GM08714 (cell line): ENCODE results near the gene CCNY.

Experiments used
- H3K4me3 ChIP-seq: fragments of 200-500 bp; sonication (Bioruptor generic); 2 replicates; pipeline ENCODE4 v1.5.1; 2014; ENCODE audit warnings: mild to moderate bottlenecking, low read length, inconsistent platforms
- ZNF274 ChIP-seq: IDR thresholded peaks from 2 replicates; pipeline ENCODE4 v1.6.1; 2012; ENCODE audit warnings: mild to moderate bottlenecking, low read depth, low read length

Gene CCNY

DNA sequence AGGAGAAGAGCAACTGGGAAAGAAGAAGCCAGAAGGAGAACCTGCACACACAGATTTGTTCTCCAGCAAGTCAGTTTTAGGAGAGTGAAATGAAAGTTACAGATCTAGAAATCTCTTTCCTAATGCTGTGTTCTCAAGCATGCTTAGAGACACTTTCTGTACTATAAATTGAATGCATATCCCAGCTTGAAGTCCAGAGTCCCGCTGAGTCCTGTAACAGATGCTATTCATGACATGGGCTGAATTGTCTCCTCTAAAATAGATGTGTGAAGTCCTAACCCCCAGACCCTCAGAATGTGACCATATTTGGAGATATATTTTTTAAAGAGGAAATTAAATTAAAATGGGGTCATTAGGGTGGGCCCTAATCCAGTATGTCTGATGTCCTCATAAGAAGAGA lies 222.0 kb downstream of the CCNY start:
- no peak for TF ChIP-seq ZNF274
- no peak overlapping the region for H3K4me3 ChIP-seq

DNA sequence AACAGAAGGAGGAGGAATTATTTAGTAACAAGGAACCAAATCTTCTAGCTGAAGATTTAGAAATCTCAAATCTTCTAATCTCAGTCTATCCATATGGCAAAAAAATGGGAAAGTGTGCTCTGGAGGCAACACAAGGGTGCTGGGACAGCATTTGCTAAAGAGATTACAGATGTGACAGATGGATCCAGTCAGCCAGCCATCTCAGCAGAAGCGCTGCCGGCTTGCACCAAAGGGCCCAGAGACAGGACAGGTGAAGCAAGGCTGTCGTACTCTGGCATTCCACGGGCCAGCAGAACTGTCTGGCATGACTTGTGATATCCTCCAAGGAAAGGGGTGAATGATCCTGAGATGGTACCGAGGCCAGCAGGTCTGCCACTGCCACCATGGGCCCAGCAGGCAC lies 223.1 kb downstream of the CCNY start:
- H3K4me3 ChIP-seq = no peak overlapping the region
- TF ChIP-seq ZNF274 = no peak

DNA sequence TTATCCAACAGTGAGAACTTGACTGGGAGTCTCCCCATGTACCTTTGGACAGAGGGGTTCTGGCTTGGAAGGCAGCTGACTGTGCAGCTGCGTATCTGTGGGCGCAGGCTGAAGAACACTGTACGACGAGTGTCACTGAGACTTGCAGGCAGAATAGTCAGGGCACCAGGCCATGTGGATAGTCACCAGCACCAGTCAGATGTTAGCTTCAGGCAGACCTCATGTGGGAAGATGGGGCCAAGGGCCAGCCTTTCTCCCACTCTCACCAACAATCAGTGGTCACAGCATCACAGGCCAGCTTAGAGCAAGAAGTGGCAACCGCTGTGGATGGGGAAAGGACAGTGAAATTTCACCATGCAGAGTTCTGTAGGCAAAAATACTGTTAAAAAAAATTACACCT lies 225.4 kb downstream of the CCNY start:
- no peak overlapping the region for H3K4me3 ChIP-seq
- TF ChIP-seq ZNF274 = no peak

DNA sequence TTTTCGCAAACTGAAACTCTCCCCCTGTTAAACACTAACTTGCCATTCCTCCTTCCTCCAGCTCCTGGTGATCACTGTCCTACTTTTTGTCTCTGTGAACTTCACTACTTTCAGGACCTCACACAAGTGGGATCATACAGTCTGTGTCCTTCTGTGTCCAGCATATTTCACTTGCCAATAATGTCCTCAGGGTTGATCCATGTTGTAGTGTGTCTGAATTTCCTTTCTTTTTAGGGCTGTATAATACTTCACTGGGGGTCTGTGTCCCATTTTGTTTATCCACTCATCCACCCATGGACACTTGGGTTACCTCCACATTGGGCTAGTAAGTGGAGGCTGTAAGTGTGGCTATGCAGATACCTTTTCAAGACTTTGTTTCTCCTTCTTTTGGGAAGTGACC lies 226.1 kb downstream of the CCNY start:
- no peak for TF ChIP-seq ZNF274
- no peak overlapping the region for H3K4me3 ChIP-seq

DNA sequence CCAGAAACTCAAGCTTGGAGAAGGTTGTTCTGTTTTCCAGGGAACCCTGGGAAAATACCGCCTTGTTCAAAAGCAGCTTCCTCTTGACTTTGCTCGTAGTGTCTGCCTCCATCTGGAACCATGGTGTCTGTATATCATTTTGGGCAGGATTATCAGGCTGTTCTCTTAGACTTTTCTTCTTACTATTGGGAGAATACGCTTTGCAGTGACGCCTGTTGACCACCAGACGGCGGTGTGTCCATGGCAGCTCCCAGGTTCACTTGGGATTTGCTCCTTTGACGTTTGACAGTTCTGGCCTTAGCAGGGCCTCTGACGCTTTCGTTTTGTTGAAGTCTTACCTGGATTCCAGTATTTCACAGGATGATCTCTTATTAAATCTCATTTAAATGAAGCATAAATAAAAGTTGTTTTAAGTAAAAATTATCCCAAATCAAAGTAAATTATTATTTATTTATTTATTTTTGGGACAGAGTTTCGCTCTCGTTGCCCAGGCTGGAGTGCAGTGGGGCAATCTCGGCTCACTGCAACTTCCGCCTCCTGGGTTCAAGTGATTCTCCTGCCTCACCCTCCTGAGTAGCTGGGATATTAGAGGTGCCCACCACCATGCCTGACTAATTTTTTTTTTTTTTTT lies 227.1 kb downstream of the CCNY start:
- no peak for TF ChIP-seq ZNF274
- no peak overlapping the region for H3K4me3 ChIP-seq

DNA sequence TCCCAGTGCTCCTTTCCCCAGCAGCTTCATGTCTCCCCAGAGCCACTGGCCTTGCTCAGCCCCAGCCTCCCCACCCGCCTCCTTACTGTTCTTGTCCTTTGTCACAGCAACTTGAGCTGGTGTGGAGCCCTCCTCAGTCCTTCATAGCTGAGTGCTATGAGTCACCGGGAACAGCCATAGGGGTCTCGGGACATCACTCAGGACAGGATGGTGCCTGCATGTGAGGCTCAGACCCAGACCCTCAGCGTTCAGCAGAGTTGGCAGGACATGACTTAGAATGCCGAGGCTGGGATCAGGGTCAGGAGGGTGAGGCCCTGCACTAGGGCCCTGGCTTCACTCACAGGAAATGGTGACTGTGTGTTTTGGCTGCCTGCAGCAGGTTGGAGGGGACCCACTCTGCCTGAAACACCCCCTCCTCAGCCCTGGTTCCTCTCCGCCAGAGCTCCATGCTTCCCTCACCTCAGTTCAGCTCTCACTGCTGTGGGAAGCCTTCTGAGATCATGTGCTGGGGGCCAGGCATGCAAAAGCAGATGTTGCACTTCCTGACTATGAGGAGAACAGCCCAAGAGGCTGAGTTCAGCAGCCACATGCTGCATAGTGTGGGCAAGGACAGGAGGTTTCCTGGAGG lies 228.1 kb downstream of the CCNY start:
- H3K4me3 ChIP-seq = no peak overlapping the region
- no peak for TF ChIP-seq ZNF274

DNA sequence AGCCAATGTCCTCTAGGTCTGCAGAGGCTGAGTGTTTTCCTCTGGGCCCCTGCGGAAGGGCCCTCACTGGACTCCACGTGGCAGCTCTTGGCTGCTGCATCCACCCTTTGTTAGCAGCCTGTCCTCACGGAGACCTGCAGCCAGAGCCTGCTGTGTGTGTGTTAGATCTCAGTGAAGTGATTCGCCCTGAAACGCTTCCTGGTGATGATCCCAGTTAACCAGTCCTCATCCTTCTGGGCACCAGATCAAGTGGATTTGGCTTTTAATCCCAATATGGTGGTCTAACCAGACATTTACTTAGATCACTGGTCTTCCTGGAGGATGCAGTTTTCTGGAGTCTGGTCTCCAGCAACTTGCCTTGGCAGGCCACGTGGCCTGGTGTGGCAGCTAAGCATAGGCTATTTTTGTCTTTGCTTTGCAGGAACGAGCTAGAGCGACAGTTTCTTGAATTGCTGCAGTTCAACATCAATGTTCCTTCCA lies 229.3 kb downstream of the CCNY start:
- no peak overlapping the region for H3K4me3 ChIP-seq
- TF ChIP-seq ZNF274 = no peak

DNA sequence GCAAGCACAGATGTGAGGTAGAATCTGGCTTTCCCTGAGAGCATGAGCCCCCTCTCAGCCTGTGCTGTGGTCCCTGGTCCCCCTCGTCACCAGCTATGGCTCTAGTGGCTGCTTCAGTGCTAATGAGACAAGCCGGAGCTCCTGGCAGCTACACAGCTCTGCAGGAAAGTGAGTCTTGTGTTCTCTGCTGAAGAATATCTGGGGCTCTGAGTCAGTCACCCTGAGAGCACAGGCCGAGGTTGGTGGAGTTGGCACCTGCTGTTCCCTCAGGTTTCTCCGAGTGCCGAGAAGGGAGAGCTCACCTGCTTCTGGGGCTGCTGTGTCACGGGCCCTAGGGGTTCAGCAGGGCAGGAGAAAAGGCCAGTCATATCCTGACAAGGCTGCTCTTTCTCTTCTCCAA lies 231.6 kb downstream of the CCNY start:
- no peak for TF ChIP-seq ZNF274
- H3K4me3 ChIP-seq = no peak overlapping the region

DNA sequence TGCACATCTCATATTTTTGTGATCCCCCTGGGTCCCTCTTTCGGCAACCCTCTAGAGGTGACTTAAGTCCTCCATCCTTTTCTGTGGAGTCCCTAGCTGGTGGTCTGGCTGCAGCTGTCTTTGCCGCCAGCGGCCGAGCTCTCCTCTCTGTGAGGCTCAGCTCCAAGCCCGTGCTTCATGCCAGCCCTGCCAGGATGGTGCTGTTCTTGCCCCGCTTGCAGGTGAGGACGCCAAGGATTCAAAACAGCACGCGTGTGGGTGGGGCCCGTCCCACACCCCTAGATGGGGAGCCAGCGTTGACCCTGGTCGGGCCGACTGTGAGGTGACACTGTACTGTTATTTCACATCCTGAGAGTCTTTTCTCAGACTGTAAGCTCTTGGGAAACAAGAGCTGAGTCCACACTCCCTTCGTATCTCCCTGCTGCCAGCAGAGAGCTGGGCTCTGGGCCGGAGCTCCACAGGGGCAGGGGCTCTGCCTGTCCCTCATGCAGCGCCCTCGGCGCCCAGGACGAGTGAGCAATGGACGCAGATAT lies 232.2 kb downstream of the CCNY start:
- no peak for TF ChIP-seq ZNF274
- H3K4me3 ChIP-seq = no peak overlapping the region

DNA sequence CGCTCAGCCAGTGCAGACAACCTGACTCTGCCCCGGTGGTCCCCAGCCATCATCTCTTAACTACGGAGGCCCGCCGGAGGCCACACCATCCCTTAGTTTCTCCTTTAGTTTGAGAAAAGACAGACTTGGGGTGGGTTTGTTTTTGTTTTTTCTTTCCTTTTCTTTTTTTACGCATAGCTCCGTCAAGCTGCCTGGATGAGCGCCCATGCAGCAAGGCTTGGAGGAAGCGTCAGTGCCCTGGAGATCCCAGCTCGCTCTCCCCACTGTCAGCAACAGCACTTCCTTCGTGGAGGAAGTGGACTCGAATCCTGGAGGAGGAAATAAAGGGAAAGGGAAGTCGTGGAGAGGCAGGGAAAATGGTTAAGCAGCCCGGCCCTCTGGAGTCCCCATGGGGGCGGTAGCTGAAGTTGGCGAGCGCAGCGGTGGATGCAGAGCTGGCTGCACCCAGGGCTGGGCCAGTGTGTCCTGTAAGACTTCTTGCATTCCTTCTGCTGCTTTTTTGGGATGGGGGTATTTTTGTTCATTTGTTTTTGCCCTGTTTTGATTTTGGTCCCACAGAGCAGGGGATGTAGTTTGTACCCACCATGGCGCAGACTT lies 232.9 kb downstream of the CCNY start:
- H3K4me3 ChIP-seq = no peak overlapping the region
- TF ChIP-seq ZNF274 = no peak

DNA sequence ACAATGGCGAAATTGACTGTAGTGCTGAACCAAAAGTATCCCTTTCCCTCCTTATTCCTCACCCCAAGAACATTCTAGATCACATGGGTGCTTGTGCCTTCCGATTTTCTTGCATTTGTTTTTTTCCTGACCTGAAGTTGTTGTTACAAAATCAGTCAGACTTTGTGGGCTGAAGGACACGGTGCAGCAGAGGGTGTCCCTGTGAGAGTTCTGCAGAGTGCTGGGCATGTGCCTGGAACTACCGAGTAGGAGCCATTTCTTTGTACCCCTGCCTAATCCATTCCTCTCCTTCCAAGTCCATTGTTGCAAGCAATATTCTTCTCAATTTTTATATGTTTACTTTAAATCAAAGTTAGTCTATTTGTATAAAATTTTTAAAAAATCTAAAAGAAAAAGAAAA lies 233.5 kb downstream of the CCNY start:
- H3K4me3 ChIP-seq = no peak overlapping the region
- TF ChIP-seq ZNF274 = no peak

DNA sequence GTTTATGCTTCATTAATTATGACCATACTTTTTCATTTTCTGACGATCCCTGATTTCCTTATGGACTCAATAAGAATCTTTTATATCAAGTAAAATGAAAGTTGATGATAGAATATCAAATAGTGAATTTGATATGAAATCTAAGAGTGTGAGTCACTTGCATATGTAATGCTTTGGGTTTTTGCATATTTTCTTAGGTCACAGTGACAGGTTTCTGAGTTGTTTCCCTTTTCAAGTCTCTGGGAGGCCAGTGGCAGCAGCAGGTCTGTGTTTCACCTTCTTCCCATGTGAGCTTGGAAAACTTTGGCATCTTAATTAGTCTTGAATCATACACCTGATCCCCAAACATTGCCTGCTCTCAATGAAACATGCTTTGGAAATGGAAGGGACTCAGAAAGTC lies 234.1 kb downstream of the CCNY start:
- H3K4me3 ChIP-seq = no peak overlapping the region
- no peak for TF ChIP-seq ZNF274

DNA sequence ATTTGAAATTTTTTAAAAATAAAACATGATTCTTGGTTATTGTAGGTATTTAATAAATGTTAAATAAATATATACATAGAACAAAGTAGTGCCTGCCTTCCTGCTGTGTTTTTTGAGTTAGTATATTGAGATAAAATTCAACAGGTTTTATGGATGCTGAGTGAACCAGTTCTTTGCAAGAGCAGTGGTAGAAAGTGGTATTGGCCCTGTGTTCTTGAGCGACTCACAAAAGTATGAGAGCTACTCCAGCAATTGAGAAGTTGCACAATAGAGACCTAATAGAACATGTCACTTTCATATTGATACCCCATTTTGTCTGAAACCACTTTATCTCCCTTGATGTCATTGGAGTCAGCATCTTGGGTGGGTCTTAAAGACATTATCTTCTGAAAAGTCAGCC lies 236.3 kb downstream of the CCNY start:
- no peak overlapping the region for H3K4me3 ChIP-seq
- TF ChIP-seq ZNF274 = no peak

DNA sequence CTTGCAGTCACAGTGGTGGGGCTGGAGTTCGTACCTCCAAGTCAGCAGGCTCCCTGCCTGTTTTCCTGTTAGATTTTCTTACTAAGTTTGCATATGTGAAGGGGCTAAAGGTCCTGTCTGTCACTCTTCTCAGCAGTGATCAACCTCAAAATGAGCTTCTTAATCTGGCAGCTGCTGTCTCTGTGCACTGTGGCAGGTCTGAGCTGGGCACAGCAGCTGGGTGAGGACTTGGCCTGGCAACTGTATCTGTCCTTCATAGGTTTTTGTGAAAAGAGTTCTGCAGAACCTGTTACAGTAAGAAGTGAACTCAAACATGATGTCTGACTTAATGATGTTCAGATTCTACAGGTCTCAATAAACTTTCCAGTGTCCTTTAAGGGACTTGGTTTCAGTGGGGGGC lies 237.5 kb downstream of the CCNY start:
- H3K4me3 ChIP-seq = no peak overlapping the region
- no peak for TF ChIP-seq ZNF274

DNA sequence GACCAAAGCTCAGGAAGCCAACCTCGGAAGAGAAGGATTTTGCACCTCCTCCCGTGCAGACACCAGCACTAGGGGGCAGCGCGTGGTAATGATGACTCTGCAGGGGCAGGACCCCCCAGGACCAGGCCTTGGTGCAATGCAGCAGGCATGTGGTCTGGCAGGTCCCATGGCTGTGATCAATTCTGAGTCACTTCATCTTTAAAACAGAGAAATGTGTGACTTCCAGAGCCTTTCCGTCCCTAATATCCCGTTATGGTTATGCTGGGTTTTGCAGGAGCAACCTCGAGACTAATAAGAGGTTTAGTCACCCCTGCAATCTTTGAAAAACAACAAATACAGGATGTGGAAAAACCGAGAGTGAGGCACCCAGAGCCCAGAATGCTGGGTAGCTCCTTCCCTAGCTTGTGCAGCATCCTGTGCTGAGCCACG lies 238.6 kb downstream of the CCNY start:
- no peak for TF ChIP-seq ZNF274

More for the DNA sequence above, 238.6 kb downstream of the CCNY start:
- no peak overlapping the region for H3K4me3 ChIP-seq
